Measurements from ENCODE around the gene GPATCH2. TPM values are rescaled to one million over a fixed set of nuclear protein-coding genes. Genes with fewer than 3 reads are reported as not detected.

GPATCH2 gene
- polyA plus RNA-seq (ENCODE audit: insufficient read length in 3 of 3) = 10 to 100 TPM; 24.8 to 26.9 (median 24.9) TPM

GRCh38 chr1:217630711-217631591, at the start of gene GPATCH2, which contains the start of gene SPATA17:
GPATCH2 (minus strand) TSS chr1:217631090; CDS start chr1:217630971, 119 bp downstream.
SPATA17 (plus strand) TSS chr1:217631344; CDS start chr1:217631379, 35 bp downstream.
- DNase-seq (ENCODE audit: low read depth in 3 of 3, low spot score in 2 of 3) = peak; percentile 87 to 97 (median 91)

GRCh38 chr1:217674028-217674729, 43.3 kb upstream of the GPATCH2 start:
- no peak for DNase-seq (ENCODE audit: low read depth in 3 of 3, low spot score in 2 of 3)

GRCh38 chr1:217673387-217673786, 42.5 kb upstream of the GPATCH2 start:
- DNase-seq (ENCODE audit: low read depth in 3 of 3, low spot score in 2 of 3) = no peak

- DNase-seq (ENCODE audit: low read depth in 3 of 3, low spot score in 2 of 3) = no peak
These were observed 37.6 kb upstream of the GPATCH2 start for GRCh38 chr1:217668351-217668940.

GRCh38 chr1:217661407-217661806, 30.5 kb upstream of the GPATCH2 start:
- DNase-seq (ENCODE audit: low read depth in 3 of 3, low spot score in 2 of 3) = no peak

GRCh38 chr1:217660353-217661062, 29.6 kb upstream of the GPATCH2 start:
- no peak for DNase-seq (ENCODE audit: low read depth in 3 of 3, low spot score in 2 of 3)

- DNase-seq (ENCODE audit: low read depth in 3 of 3, low spot score in 2 of 3) = no peak
These were observed 19.8 kb upstream of the GPATCH2 start for GRCh38 chr1:217650674-217651073.

- no peak for DNase-seq (ENCODE audit: low read depth in 3 of 3, low spot score in 2 of 3)
These were observed 16.9 kb upstream of the GPATCH2 start for GRCh38 chr1:217647791-217648190.

- no peak for DNase-seq (ENCODE audit: low read depth in 3 of 3, low spot score in 2 of 3)
These were observed 11.6 kb upstream of the GPATCH2 start for GRCh38 chr1:217642455-217642854.

GRCh38 chr1:217627431-217627830, 3.5 kb downstream of the GPATCH2 start:
- no peak for DNase-seq (ENCODE audit: low read depth in 3 of 3, low spot score in 2 of 3)

- no peak for DNase-seq (ENCODE audit: low read depth in 3 of 3, low spot score in 2 of 3)
These were observed 4.6 kb downstream of the GPATCH2 start for GRCh38 chr1:217626321-217626720.

- no peak for DNase-seq (ENCODE audit: low read depth in 3 of 3, low spot score in 2 of 3)
These were observed 8.8 kb downstream of the GPATCH2 start for GRCh38 chr1:217622042-217622441.

GRCh38 chr1:217620814-217621213, 10.1 kb downstream of the GPATCH2 start:
- DNase-seq (ENCODE audit: low read depth in 3 of 3, low spot score in 2 of 3) = no peak

GRCh38 chr1:217617126-217617525, 13.8 kb downstream of the GPATCH2 start:
- DNase-seq (ENCODE audit: low read depth in 3 of 3, low spot score in 2 of 3) = no peak

GRCh38 chr1:217614200-217614712, 16.6 kb downstream of the GPATCH2 start:
- DNase-seq (ENCODE audit: low read depth in 3 of 3, low spot score in 2 of 3) = no peak

GRCh38 chr1:217605390-217605789, 25.5 kb downstream of the GPATCH2 start:
- DNase-seq (ENCODE audit: low read depth in 3 of 3, low spot score in 2 of 3) = no peak

- DNase-seq (ENCODE audit: low read depth in 3 of 3, low spot score in 2 of 3) = no peak
These were observed 28.5 kb downstream of the GPATCH2 start for GRCh38 chr1:217602380-217602779.

GRCh38 chr1:217599154-217599553, 31.7 kb downstream of the GPATCH2 start:
- no peak for DNase-seq (ENCODE audit: low read depth in 3 of 3, low spot score in 2 of 3)

- DNase-seq (ENCODE audit: low read depth in 3 of 3, low spot score in 2 of 3) = no peak
These were observed 40.3 kb downstream of the GPATCH2 start for GRCh38 chr1:217590598-217590997.

- no peak for DNase-seq (ENCODE audit: low read depth in 3 of 3, low spot score in 2 of 3)
These were observed 44.3 kb downstream of the GPATCH2 start for GRCh38 chr1:217586586-217586985.
